ENCODE results near the gene CLCA2.

DNA sequence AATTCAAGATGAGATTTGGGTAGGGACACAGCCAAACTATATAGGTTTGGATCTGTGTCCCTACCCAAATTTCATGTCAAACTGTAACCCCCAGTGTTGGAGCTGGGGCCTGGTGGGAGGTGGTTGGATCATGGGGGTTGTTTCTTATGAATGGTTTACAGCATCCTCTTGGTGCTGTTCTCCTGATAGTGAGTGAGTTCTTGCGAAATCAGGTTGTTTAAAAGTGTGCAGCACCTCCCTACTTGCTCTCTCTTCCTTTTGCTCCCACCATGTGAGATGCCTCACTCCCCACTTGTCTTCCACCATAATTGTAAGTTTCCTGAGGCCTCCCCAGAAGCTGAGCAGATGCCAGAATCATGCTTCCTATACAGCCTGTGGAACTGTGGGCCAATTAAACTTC lies 45.2 kb upstream of the CLCA2 start:
- TF ChIP-seq SPI1 (IDR thresholded peaks at IDR 0.05; ENCODE audit: borderline replicate concordance, low read depth) (no peak), POLR2AphosphoS5 (IDR thresholded peaks at IDR 0.05; ENCODE audit: low read depth) (no peak), REST (IDR thresholded peaks at IDR 0.05; ENCODE audit: insufficient replicate concordance, low read depth) (no peak), GABPA (IDR thresholded peaks at IDR 0.05; ENCODE audit: low read depth) (no peak)
- TF ChIP-seq, protein P1, sequence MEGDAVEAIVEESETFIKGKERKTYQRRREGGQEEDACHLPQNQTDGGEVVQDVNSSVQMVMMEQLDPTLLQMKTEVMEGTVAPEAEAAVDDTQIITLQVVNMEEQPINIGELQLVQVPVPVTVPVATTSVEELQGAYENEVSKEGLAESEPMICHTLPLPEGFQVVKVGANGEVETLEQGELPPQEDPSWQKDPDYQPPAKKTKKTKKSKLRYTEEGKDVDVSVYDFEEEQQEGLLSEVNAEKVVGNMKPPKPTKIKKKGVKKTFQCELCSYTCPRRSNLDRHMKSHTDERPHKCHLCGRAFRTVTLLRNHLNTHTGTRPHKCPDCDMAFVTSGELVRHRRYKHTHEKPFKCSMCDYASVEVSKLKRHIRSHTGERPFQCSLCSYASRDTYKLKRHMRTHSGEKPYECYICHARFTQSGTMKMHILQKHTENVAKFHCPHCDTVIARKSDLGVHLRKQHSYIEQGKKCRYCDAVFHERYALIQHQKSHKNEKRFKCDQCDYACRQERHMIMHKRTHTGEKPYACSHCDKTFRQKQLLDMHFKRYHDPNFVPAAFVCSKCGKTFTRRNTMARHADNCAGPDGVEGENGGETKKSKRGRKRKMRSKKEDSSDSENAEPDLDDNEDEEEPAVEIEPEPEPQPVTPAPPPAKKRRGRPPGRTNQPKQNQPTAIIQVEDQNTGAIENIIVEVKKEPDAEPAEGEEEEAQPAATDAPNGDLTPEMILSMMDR (IDR thresholded peaks at IDR 0.05; ENCODE audit: insufficient read depth, low read length): no peak

All from HL-60 (cell line).